Neuronal stem cell (in vitro differentiated cells): ENCODE measurements around the gene MLIP.
"Not testable (repeated sequence)": the region's sequence is repeated elsewhere in the genome, so short reads cannot be mapped to it uniquely, and the experiment has no call there.

Experiments
- DNase-seq: peaks from one replicate; pipeline ENCODE4 v3.0.0-alpha.2; 2013; ENCODE audit warnings: low spot score
- H2AFZ ChIP-seq: one replicate; pipeline ENCODE4 v1.6.1; 2013; ENCODE audit warnings: mild to moderate bottlenecking, low read length, inconsistent platforms
- H2AK5ac ChIP-seq: 2 replicates; pipeline ENCODE4 v1.6.1; 2013; ENCODE audit warnings: low read depth, mild to moderate bottlenecking, inconsistent platforms, low read length, moderate library complexity, mixed read lengths
- H2BK120ac ChIP-seq: 2 replicates; pipeline ENCODE4 v1.6.1; 2013; ENCODE audit warnings: low read depth, mild to moderate bottlenecking, inconsistent platforms, low read length, moderate library complexity, mixed read lengths
- H2BK12ac ChIP-seq: one replicate; pipeline ENCODE4 v1.6.1; 2013; ENCODE audit warnings: low read length, inconsistent platforms
- H2BK15ac ChIP-seq: 2 replicates; pipeline ENCODE4 v1.6.1; 2013; ENCODE audit warnings: mild to moderate bottlenecking, low read length, inconsistent platforms, mixed read lengths
- H2BK5ac ChIP-seq: one replicate; pipeline ENCODE4 v1.6.1; 2013; ENCODE audit warnings: inconsistent platforms, mild to moderate bottlenecking, low read length, moderate library complexity
- H3K14ac ChIP-seq: one replicate; pipeline ENCODE4 v1.6.1; 2013; ENCODE audit warnings: low read length, inconsistent platforms
- H3K18ac ChIP-seq: 2 replicates; pipeline ENCODE4 v1.6.1; 2013; ENCODE audit warnings: low read length, inconsistent platforms
- H3K23ac ChIP-seq: 2 replicates; pipeline ENCODE4 v1.6.1; 2013; ENCODE audit warnings: low read depth, mild to moderate bottlenecking, mixed read lengths, low read length, inconsistent platforms; ENCODE audit not compliant: poor library complexity
- H3K27ac ChIP-seq: replicated peaks from 3 replicates; pipeline ENCODE4 v1.5.1; 2013; ENCODE audit warnings: low read length, inconsistent platforms
- H3K27me3 ChIP-seq, 3 experiments: 2 replicates each; pipeline ENCODE4 v1.6.1; 2013; ENCODE audit warnings: low read length in 3 of 3, mild to moderate bottlenecking in 2 of 3, inconsistent platforms in 1 of 3, low read depth in 1 of 3, mixed read lengths in 1 of 3, moderate library complexity in 1 of 3; ENCODE audit not compliant: control insufficient read depth in 3 of 3, insufficient read depth in 3 of 3
- H3K36me3 ChIP-seq, 2 donors: replicated peaks in 1 of 2; 2 replicates each; pipeline ENCODE4 v1.6.1; 2013; ENCODE audit warnings: low read length in 2 of 2; ENCODE audit not compliant: control insufficient read depth in 2 of 2, insufficient read depth in 2 of 2
- H3K4ac ChIP-seq: 2 replicates; pipeline ENCODE4 v1.6.1; 2013; ENCODE audit warnings: inconsistent platforms, mild to moderate bottlenecking, low read length, moderate library complexity
- H3K4me1 ChIP-seq, 2 donors: 1 replicate in 1 of 2; 2 replicates in 1 of 2; pipeline ENCODE4 v1.6.1; 2013; ENCODE audit warnings: low read length in 2 of 2, low read depth in 1 of 2; ENCODE audit not compliant: control insufficient read depth in 2 of 2, insufficient read depth in 1 of 2
- H3K4me2 ChIP-seq: one replicate; pipeline ENCODE4 v1.6.1; 2013; ENCODE audit warnings: mild to moderate bottlenecking, low read length, inconsistent platforms; ENCODE audit not compliant: insufficient read depth, poor library complexity, severe bottlenecking
- H3K4me3 ChIP-seq, 2 donors: 2 replicates each; pipeline ENCODE4 v1.5.1; 2013; ENCODE audit warnings: low read length in 2 of 2, mild to moderate bottlenecking in 2 of 2, inconsistent platforms in 1 of 2, moderate library complexity in 1 of 2
- H3K79me1 ChIP-seq: one replicate; pipeline ENCODE4 v1.6.1; 2013; ENCODE audit warnings: low read depth, mild to moderate bottlenecking, inconsistent platforms, low read length, moderate library complexity
- H3K9ac ChIP-seq: one replicate; pipeline ENCODE4 v1.6.1; 2013; ENCODE audit warnings: mild to moderate bottlenecking, low read depth, low read length, inconsistent platforms; ENCODE audit not compliant: poor library complexity
- H3K9me3 ChIP-seq, 2 donors: replicated peaks in 1 of 2; 2 replicates each; pipeline versions ENCODE3 to v1.6.1; 2013; ENCODE audit warnings: low read length in 2 of 2, mild to moderate bottlenecking in 2 of 2, inconsistent platforms in 1 of 2, low read depth in 1 of 2, mixed read lengths in 1 of 2, moderate library complexity in 1 of 2; ENCODE audit not compliant: control insufficient read depth in 2 of 2, insufficient read depth in 1 of 2
- H4K8ac ChIP-seq: one replicate; pipeline ENCODE4 v1.6.1; 2013; ENCODE audit warnings: low read depth, mild to moderate bottlenecking, inconsistent platforms, low read length, moderate library complexity
- H4K91ac ChIP-seq: one replicate; pipeline ENCODE4 v1.6.1; 2013; ENCODE audit warnings: low read length, low read depth, mild to moderate bottlenecking, inconsistent platforms; ENCODE audit not compliant: poor library complexity
- WGBS, 2 donors: extraction: QIAGEN DNeasy Blood & Tissue Kit; methylation state at CpG; one replicate each; pipeline ENCODE4 v1.1.7; 2013; ENCODE audit warnings: missing lambda C conversion rate in 2 of 2, mixed read lengths in 1 of 2; ENCODE audit not compliant: insufficient read length in 2 of 2, insufficient replicate concordance in 1 of 2; ENCODE audit errors: extremely low coverage in 2 of 2; 5-methylcytosine and 5-hydroxymethylcytosine counted together

MLIP gene

DNA sequence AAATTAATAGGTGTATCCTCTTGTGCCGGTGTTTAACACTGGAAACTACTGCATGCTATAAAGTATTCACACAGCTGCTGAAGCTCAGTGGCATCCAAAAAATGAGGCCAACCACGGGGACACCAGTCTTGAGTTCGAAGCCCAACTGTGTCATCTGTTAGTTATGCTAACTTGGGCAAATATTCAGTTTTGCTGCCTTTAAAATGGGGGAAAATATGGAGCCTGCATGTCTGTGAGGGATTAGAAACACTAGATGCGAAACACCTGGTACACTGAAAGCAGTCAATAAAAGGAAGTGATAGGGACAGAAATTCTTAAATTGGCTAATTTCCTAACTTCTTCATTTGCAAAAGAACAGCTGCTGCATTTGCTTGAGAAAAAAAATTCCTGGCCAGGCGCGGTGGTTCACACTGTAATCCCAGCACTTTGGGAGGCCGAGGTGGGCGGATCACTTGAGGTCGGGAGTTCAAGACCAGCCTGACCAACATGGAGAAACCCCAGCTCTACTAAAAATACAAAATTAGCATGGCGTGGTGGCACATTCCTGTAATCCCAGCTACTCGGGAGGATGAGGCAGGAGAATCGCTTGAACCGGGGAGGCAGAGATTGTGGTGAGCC, 36.6 kb upstream of the MLIP start:
- H3K27ac ChIP-seq = no peak overlapping the region
- H2BK120ac ChIP-seq = no peak overlapping the region
- no peak overlapping the region for H3K4me3 ChIP-seq
- no CpG with 5 or more reads among the region's 13 CpGs for WGBS, 2 donors
- no peak overlapping the region for H2AFZ ChIP-seq
- no peak overlapping the region for H2AK5ac ChIP-seq
- peaks cover 0 to 4% of the 10 kb centered on the region in 2 donors for H3K4me1 ChIP-seq
- no peak overlapping the region for H4K8ac ChIP-seq
- H3K79me1 ChIP-seq = no peaks in the 10 kb centered on the region
- no peak overlapping the region for H3K23ac ChIP-seq
- H3K27me3 ChIP-seq = no peaks in the 10 kb centered on the region
- no peak for DNase-seq
- H2BK15ac ChIP-seq = no peak overlapping the region
- no peak overlapping the region for H3K14ac ChIP-seq
- H3K4me2 ChIP-seq = no peak overlapping the region
- H3K9ac ChIP-seq = no peak overlapping the region
- H3K36me3 ChIP-seq = no peaks in the 10 kb centered on the region
- H2BK5ac ChIP-seq = no peak overlapping the region
- H3K4ac ChIP-seq = no peak overlapping the region
- no peak overlapping the region for H4K91ac ChIP-seq
- no peak overlapping the region for H3K18ac ChIP-seq
- no peak overlapping the region for H2BK12ac ChIP-seq
- no peaks in the 10 kb centered on the region for H3K9me3 ChIP-seq

- no CpG with 5 or more reads among the region's 2 CpGs for WGBS, 2 donors
- no peaks in the 10 kb centered on the region for H3K36me3 ChIP-seq
- no peak overlapping the region for H2BK120ac ChIP-seq
- no peak overlapping the region for H3K18ac ChIP-seq
- H4K91ac ChIP-seq = no peak overlapping the region
- no peak overlapping the region for H3K23ac ChIP-seq
- H2AFZ ChIP-seq = no peak overlapping the region
- no peak for DNase-seq
- no peak overlapping the region for H3K14ac ChIP-seq
- H3K4me2 ChIP-seq = no peak overlapping the region
- no peak overlapping the region for H3K9ac ChIP-seq
- no peak overlapping the region for H4K8ac ChIP-seq
- H3K27ac ChIP-seq = no peak overlapping the region
- H2BK12ac ChIP-seq = no peak overlapping the region
- H3K9me3 ChIP-seq = no peaks in the 10 kb centered on the region
- no peak overlapping the region for H2AK5ac ChIP-seq
- no peak overlapping the region for H2BK15ac ChIP-seq
- peaks cover 0 to 4% of the 10 kb centered on the region in 2 donors for H3K4me1 ChIP-seq
- H2BK5ac ChIP-seq = no peak overlapping the region
- H3K27me3 ChIP-seq = no peaks in the 10 kb centered on the region
- no peak overlapping the region for H3K4ac ChIP-seq
- no peaks in the 10 kb centered on the region for H3K79me1 ChIP-seq
- H3K4me3 ChIP-seq = no peak overlapping the region
These were observed 35.0 kb upstream of the MLIP start for GRCh38 chr6:54076159-54076789.

DNA sequence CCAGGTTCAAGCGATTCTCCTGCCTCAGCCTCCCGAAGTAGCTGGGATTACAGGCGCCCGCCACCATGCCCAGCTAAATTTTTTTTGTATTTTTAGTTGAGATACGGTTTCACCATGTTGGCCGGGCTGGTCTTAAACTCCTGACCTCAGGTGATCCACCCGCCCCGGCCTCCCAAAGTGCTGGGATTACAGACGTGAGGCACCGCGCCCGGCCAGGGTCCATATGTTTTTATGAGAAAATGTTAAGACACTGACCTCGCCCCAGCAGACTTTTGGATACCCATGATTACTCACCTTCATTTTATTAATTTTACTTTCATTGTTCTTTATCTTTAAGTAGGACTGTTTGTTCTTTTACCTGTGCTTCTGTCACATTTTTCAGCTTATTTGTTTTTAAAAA, 29.7 kb upstream of the MLIP start:
- H3K27ac ChIP-seq, H3K9me3 ChIP-seq, H2BK5ac ChIP-seq, H3K14ac ChIP-seq, H3K23ac ChIP-seq, H3K27me3 ChIP-seq, H3K4ac ChIP-seq, H3K4me2 ChIP-seq, H2AFZ ChIP-seq, H3K36me3 ChIP-seq, DNase-seq, H2BK15ac ChIP-seq, H2BK120ac ChIP-seq, H4K91ac ChIP-seq, H2BK12ac ChIP-seq, H3K4me3 ChIP-seq, H3K79me1 ChIP-seq, H2AK5ac ChIP-seq, H4K8ac ChIP-seq, H3K9ac ChIP-seq, H3K18ac ChIP-seq: not testable (repeated sequence)
- WGBS, 2 donors = no CpG with 5 or more reads among the region's 13 CpGs
- H3K4me1 ChIP-seq = peaks cover 2 to 16% of the 10 kb centered on the region in 2 donors

DNA sequence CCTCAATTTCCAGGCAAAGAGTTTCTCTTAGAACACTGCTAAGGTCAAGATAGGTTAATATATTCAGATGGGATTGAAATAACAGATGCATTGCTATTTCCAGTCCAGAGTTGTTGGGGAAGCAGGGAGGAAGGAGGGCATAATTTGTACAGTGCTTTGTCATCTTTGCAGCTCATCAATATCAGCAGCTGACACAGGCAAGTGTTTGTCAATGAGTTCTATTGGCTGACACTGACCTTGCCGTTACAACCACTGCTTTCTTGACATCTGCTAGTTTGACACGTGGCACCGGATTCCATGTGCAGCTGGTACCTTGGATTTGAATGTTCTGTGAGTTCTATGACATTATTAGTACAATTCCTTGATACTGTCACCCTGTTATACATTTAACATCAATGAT, 28.0 kb upstream of the MLIP start:
- Histone ChIP-seq H2BK120ac (no peak overlapping the region), H3K27me3 (no peaks in the 10 kb centered on the region), H2AFZ (peak overlapping the region; percentile 34), H3K18ac (no peak overlapping the region), H3K4ac (no peak overlapping the region), H2BK5ac (no peak overlapping the region), H3K4me3 (no peak overlapping the region), H3K4me1 (peaks cover 2 to 12% of the 10 kb centered on the region in 2 donors), H2AK5ac (no peak overlapping the region), H3K4me2 (no peak overlapping the region), H4K8ac (no peak overlapping the region), H2BK12ac (no peak overlapping the region), H3K36me3 (no peaks in the 10 kb centered on the region), H3K9ac (no peak overlapping the region), H3K9me3 (no peaks in the 10 kb centered on the region), H4K91ac (no peak overlapping the region), H2BK15ac (no peak overlapping the region), H3K14ac (no peak overlapping the region), H3K27ac (no peak overlapping the region), H3K79me1 (no peaks in the 10 kb centered on the region), H3K23ac (no peak overlapping the region)
- no CpG with 5 or more reads among the region's 3 CpGs for WGBS, 2 donors
- no peak for DNase-seq
